Body of pancreas (tissue), 4 donors: ENCODE measurements around the gene QSOX1. TPM values are rescaled to one million over a fixed set of nuclear protein-coding genes. Genes with fewer than 3 reads are reported as not detected.
A peak's percentile ranks its signal among the peaks of the same experiment; 100 is the strongest.

Experiments
- ATAC-seq: fragments of 150-250 bp; one replicate; pipeline ENCODE4 v1.9.1; 2016
- DNase-seq, 4 donors: peaks; one replicate each; pipeline ENCODE4 v3.0.0-alpha.2; 2019
- H3K27ac ChIP-seq, 4 donors: fragments of 200-600 bp; sonication (generic); 1 replicate in 3 of 4; 2 replicates in 1 of 4; pipeline versions ENCODE4 v1.5.1 to v1.6.1; 2016 to 2019; ENCODE audit warnings: mild to moderate bottlenecking in 1 of 4, mixed read lengths in 1 of 4, moderate library complexity in 1 of 4
- H3K27me3 ChIP-seq, 2 donors: fragments of 200-600 bp; sonication (generic); one replicate each; pipeline ENCODE4 v1.6.0; 2016; ENCODE audit warnings: mild to moderate bottlenecking in 1 of 2
- H3K36me3 ChIP-seq, 2 donors: fragments of 200-600 bp; sonication (generic); replicated peaks in 1 of 2; 2 replicates each; pipeline ENCODE4 v1.5.1; 2016; ENCODE audit warnings: low read depth in 2 of 2; ENCODE audit not compliant: insufficient read depth in 1 of 2
- H3K4me1 ChIP-seq: fragments of 200-600 bp; sonication (generic); one replicate; pipeline ENCODE4 v1.6.0; 2016
- H3K4me3 ChIP-seq, 2 donors: fragments of 200-600 bp; sonication (generic); 1 replicate in 1 of 2; 2 replicates in 1 of 2; pipeline ENCODE4 v1.5.1; 2016 to 2019
- H3K9me3 ChIP-seq, 3 donors: fragments of 200-600 bp; sonication (generic); 1 replicate in 2 of 3; 2 replicates in 1 of 3; pipeline ENCODE4 v1.5.1; 2016
- POLR2A ChIP-seq, 3 donors: fragments of 450-650 bp; IDR thresholded peaks; one replicate each; pipeline ENCODE4 v1.6.1; 2016; ENCODE audit warnings: antibody characterized with exemption in 3 of 3, mild to moderate bottlenecking in 2 of 3
- WGBS, 2 donors: methylation state at CpG; one replicate each; pipeline ENCODE4 v1.1.5; 2017; 5-methylcytosine and 5-hydroxymethylcytosine counted together
- intact Hi-C: fragments of 100-400 bp; cut with DNase I; formaldehyde crosslinking; loops from one replicate; pipeline ENCODE4 v1.15.1; 2023
- total RNA-seq, 2 donors: library from RNA; depleted of rRNA; stranded (reverse); fragments of >200 nt; gene quantifications; one replicate each; pipeline ENCODE4 v1.1.0, GENCODE V29; 2016
- TF ChIP-seq, protein P1 (sequence below), 7 experiments: fragments of 450-650 bp in 4 of 7; fragments of 200-600 bp in 3 of 7; sonication (generic) in 3 of 7; IDR thresholded peaks; one replicate each; pipeline ENCODE4 v1.5.1; 2016 to 2019; ENCODE audit warnings: antibody characterized with exemption in 7 of 7

Gene QSOX1
- total RNA-seq, 2 donors from 2014 or later = 61.5 to 192 TPM

DNA sequence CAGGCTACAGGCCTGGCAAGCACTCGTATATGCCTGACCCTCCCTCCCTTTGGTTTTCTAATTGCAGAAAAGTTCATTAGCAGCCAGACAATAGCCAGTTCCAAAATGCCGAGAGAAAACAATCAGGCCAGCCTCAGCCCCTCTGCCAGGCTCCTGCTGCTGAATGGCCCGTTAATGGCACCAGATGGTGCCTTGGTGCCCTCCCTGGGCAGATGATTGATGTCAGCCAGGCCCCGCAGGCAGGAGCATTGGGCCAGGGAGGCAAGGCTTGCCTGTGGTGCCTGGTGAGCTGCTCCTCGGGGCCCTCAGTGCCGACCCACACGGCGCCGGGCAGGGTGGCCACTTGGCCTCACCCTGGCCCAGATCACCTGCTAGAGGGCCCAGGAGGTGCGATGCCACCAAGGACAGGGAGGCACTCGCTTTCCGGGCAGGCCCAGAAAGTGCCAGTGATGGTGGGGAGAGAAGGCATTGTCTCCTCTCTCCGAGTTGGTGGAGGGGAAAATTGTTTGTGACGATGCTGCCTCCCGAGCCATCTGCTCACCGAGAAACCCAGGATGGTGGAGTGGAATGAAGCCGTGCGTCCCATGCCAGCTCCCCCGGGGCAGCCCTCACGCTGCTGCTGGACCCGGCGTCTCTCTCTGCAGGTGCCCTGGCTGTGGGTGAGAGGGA lies 28.1 kb downstream of the QSOX1 start:
- Histone ChIP-seq H3K9me3 (no peaks in the 10 kb centered on the region), H3K36me3 (peaks cover 0 to 6% of the 10 kb centered on the region in 2 donors), H3K27me3 (no peaks in the 10 kb centered on the region), H3K27ac (no peak overlapping the region), H3K4me1 (no peaks in the 10 kb centered on the region), H3K4me3 (no peak overlapping the region)
- intact Hi-C loops = no loop called here
- TF ChIP-seq, protein P1, sequence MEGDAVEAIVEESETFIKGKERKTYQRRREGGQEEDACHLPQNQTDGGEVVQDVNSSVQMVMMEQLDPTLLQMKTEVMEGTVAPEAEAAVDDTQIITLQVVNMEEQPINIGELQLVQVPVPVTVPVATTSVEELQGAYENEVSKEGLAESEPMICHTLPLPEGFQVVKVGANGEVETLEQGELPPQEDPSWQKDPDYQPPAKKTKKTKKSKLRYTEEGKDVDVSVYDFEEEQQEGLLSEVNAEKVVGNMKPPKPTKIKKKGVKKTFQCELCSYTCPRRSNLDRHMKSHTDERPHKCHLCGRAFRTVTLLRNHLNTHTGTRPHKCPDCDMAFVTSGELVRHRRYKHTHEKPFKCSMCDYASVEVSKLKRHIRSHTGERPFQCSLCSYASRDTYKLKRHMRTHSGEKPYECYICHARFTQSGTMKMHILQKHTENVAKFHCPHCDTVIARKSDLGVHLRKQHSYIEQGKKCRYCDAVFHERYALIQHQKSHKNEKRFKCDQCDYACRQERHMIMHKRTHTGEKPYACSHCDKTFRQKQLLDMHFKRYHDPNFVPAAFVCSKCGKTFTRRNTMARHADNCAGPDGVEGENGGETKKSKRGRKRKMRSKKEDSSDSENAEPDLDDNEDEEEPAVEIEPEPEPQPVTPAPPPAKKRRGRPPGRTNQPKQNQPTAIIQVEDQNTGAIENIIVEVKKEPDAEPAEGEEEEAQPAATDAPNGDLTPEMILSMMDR (IDR thresholded peaks at IDR 0.05) = no peak
- TF ChIP-seq POLR2A (IDR thresholded peaks at IDR 0.05) = no peak
- DNase-seq (peak in 1 of 4 donors; percentile 2), ATAC-seq (no peak)
- 85 to 86% methylated on average over 12 to 21 of the region's 22 CpGs for WGBS, 2 donors

DNA sequence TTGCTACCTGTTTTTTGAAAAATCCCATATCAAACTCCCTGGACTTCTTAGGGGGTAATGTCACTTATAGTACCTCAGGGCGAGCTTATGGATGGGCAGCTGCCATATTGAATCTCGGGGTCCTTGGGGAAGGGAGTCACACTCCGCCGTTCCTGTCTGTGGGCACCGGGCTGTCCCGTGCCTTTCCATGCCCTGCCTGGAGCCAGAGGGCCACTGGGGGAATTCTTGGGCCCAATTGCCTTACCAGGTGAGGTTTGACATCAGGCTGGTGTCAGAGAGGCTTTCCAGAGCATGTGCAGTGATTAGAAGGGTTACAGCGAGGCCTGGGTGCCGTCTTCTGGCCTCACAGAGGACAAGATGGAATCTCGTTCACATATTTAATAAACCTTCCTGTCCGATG lies 28.8 kb downstream of the QSOX1 start:
- Histone ChIP-seq H3K4me3 (no peak overlapping the region), H3K27ac (no peak overlapping the region), H3K36me3 (peaks cover 0 to 6% of the 10 kb centered on the region in 2 donors), H3K27me3 (no peaks in the 10 kb centered on the region), H3K9me3 (no peaks in the 10 kb centered on the region), H3K4me1 (no peaks in the 10 kb centered on the region)
- ATAC-seq = no peak
- 94 to 97% methylated on average over 7 to 10 of the region's 10 CpGs for WGBS, 2 donors
- no peak for TF ChIP-seq POLR2A (IDR thresholded peaks at IDR 0.05)
- TF ChIP-seq, protein P1 (IDR thresholded peaks at IDR 0.05) = no peak
- intact Hi-C loops = no loop called here
- DNase-seq = no peak

DNA sequence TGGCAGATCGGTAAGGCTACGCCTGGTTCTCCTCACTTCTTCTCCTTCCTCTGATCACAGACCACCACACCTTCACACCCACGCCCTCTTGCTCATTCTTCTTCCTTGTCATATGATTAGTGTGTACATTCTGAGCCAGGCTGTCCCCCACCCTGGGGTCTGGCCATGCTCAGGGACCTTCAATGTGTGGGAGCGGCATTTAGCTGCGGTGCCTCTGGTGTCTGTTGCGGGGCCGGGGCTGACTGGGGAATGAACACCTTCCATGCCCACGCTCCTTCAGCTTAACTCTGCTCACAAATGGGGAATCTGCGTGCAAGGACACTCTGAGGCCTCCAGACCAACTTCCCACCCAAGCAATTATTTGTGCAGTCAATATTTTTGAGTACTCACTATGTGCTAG lies 29.4 kb downstream of the QSOX1 start:
- no peak overlapping the region for H3K27ac ChIP-seq
- no peaks in the 10 kb centered on the region for H3K27me3 ChIP-seq
- no peak for TF ChIP-seq POLR2A (IDR thresholded peaks at IDR 0.05)
- TF ChIP-seq, protein P1 (IDR thresholded peaks at IDR 0.05) = no peak
- no peaks in the 10 kb centered on the region for H3K9me3 ChIP-seq
- H3K4me3 ChIP-seq = no peak overlapping the region
- no peaks in the 10 kb centered on the region for H3K4me1 ChIP-seq
- ATAC-seq (no peak), DNase-seq (no peak)
- intact Hi-C loops = no loop called here
- WGBS, 2 donors = 94 to 98% methylated on average over 8 to 9 of the region's 9 CpGs
- H3K36me3 ChIP-seq = peaks cover 0 to 7% of the 10 kb centered on the region in 2 donors

DNA sequence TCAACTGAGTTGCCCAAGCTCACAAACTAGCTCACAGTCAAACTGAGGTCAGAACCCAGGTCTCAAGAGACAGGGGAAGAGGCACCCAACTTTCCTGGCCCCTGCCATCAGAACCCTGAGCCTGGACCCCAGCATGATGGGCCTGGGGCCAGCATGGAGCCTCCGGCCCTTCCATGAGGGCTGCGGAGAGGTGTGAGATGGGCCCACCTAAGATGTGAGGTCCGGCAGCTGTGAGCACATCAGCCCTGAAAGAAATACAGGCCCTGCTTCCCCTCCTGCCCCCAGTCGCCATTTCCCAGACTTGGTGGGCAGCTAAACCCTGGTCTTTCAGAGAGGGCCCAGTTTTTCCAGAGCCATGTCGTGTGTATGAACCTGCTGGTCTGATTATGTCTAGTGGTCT lies 30.6 kb downstream of the QSOX1 start:
- intact Hi-C loops = no loop called here
- no peaks in the 10 kb centered on the region for H3K27me3 ChIP-seq
- no peaks in the 10 kb centered on the region for H3K4me1 ChIP-seq
- H3K9me3 ChIP-seq = no peaks in the 10 kb centered on the region
- no peak overlapping the region for H3K27ac ChIP-seq
- TF ChIP-seq POLR2A (IDR thresholded peaks at IDR 0.05) = no peak
- TF ChIP-seq, protein P1 (IDR thresholded peaks at IDR 0.05) = no peak
- peaks cover 0 to 17% of the 10 kb centered on the region in 2 donors for H3K36me3 ChIP-seq
- DNase-seq = no peak
- ATAC-seq = no peak
- 80% methylated on average over 5 of the region's 5 CpGs; no CpG with 5 or more reads in 1 of the 2 donors for WGBS, 2 donors
- H3K4me3 ChIP-seq = no peak overlapping the region
